Activated naive CD4-positive, alpha-beta T cell treated with anti-CD3 and anti-CD28 coated beads for 36 hours (primary cell): Measurements from ENCODE around the gene CD6. TPM values are rescaled to one million over a fixed set of nuclear protein-coding genes. Genes with fewer than 3 reads are reported as not detected.

Experiments
- CTCF ChIA-PET: fragments of 350-600 bp; sonication (Branson Sonifier 250); formaldehyde crosslinking; loops from one replicate; lab custom pipeline; 2021; ENCODE audit warnings: antibody characterized with exemption; lab: Charles Lee
- DNase-seq: peaks from one replicate; pipeline ENCODE4 v3.0.0-alpha.2; 2020
- H3K27ac Mint-ChIP-seq: one replicate; pipeline ENCODE4 v1.8.0; 2021; ENCODE audit warnings: mild to moderate bottlenecking, mixed read lengths
- H3K27me3 Mint-ChIP-seq: one replicate; pipeline ENCODE4 v1.8.0; 2021; ENCODE audit warnings: low read depth, mixed read lengths
- H3K36me3 Mint-ChIP-seq: one replicate; pipeline ENCODE4 v1.8.0; 2021; ENCODE audit warnings: low read depth, mixed read lengths
- H3K4me1 Mint-ChIP-seq: one replicate; pipeline ENCODE4 v1.8.0; 2021; ENCODE audit warnings: low read depth, mixed read lengths
- H3K4me3 Mint-ChIP-seq: one replicate; pipeline ENCODE4 v1.8.0; 2021; ENCODE audit warnings: mild to moderate bottlenecking, moderate library complexity, mixed read lengths
- H3K9me3 Mint-ChIP-seq: one replicate; pipeline ENCODE4 v1.8.0; 2021; ENCODE audit warnings: mixed read lengths
- intact Hi-C: fragments of 100-400 bp; cut with micrococcal nuclease; formaldehyde crosslinking; loops from one replicate; pipeline ENCODE4 v1.15.1; 2023
- total RNA-seq, 2 experiments: library from RNA; stranded (reverse); gene quantifications; one replicate each; pipeline ENCODE4 v1.2.3, GENCODE V29; 2021

The CD6 gene, protein sequence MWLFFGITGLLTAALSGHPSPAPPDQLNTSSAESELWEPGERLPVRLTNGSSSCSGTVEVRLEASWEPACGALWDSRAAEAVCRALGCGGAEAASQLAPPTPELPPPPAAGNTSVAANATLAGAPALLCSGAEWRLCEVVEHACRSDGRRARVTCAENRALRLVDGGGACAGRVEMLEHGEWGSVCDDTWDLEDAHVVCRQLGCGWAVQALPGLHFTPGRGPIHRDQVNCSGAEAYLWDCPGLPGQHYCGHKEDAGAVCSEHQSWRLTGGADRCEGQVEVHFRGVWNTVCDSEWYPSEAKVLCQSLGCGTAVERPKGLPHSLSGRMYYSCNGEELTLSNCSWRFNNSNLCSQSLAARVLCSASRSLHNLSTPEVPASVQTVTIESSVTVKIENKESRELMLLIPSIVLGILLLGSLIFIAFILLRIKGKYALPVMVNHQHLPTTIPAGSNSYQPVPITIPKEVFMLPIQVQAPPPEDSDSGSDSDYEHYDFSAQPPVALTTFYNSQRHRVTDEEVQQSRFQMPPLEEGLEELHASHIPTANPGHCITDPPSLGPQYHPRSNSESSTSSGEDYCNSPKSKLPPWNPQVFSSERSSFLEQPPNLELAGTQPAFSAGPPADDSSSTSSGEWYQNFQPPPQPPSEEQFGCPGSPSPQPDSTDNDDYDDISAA
- total RNA-seq: 100 to 1,000 TPM; 227 to 234 TPM

DNA sequence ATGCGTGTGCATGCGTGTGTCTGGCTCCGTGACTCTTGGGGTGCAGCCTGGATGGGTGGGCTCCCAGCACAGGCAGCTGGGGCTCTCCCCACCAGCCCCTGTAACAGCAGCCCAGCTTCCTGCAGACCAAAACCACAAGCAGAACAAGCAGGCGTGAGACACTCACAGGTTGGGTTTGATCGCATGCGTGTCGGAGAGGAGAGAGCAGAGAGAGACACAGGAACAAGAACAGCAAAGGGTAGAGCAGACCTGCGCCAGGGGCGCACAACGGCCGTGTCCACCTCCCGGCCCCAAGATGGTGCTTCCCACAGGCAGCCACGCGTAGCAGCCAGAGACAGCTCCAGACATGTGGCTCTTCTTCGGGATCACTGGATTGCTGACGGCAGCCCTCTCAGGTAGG, at the start of gene CD6:
Gene CD6, plus strand, starts transcription at position 161 of the 400 bp plus-strand sequence. Its CDS starts 186 bp downstream, at position 347.
- H3K4me3 Mint-ChIP-seq: peak within 1 kb of the TSS; percentile 89
- H3K4me1 Mint-ChIP-seq: peaks cover 20% of the 10 kb centered on the region
- peaks cover 4% of the 10 kb centered on the region for H3K9me3 Mint-ChIP-seq
- H3K36me3 Mint-ChIP-seq: peaks cover 48% of the 10 kb centered on the region
- CTCF ChIA-PET: interaction anchor here (0.5 to 4.3 kb wide), 12 partner anchors 18 to 1156 kb away, joined by 3 to 28 read pairs (median 4); no protein-coding TSS in a partner anchor
- peak; percentile 84 for DNase-seq
- H3K27me3 Mint-ChIP-seq: no peaks in the 10 kb centered on the region
- intact Hi-C loops: loop anchor here (1.0 to 2.0 kb wide), 3 partner anchors 52 to 190 kb away; partner anchors contain the start of gene VPS37C
- H3K27ac Mint-ChIP-seq: peak within 1 kb of the TSS; percentile 97

DNA sequence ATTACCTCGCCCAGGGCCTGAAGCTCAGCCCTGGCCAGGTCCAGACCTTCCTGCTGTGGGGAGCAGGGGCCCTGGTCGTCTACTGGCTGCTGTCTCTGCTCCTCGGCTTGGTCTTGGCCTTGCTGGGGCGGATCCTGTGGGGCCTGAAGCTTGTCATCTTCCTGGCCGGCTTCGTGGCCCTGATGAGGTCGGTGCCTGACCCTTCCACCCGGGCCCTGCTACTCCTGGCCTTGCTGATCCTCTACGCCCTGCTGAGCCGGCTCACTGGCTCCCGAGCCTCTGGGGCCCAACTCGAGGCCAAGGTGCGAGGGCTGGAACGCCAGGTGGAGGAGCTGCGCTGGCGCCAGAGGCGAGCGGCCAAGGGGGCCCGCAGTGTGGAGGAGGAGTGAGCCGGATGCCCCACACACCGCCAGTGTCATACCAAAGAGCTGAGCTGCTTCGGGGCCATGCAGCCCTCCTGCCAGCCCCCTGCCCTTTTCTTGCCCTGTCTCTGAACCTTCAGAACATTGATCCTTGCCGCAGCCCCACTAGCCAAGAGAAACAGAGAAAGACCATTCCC, 49.6 kb upstream of the CD6 start:
- CTCF ChIA-PET: no interaction called here
- Mint-ChIP-seq H3K27ac (no peak overlapping the region), H3K9me3 (no peaks in the 10 kb centered on the region), H3K27me3 (peaks cover 13% of the 10 kb centered on the region), H3K36me3 (peaks cover 40% of the 10 kb centered on the region), H3K4me3 (no peak overlapping the region), H3K4me1 (peaks cover 40% of the 10 kb centered on the region)
- DNase-seq: no peak
- intact Hi-C loops: no loop called here

DNA sequence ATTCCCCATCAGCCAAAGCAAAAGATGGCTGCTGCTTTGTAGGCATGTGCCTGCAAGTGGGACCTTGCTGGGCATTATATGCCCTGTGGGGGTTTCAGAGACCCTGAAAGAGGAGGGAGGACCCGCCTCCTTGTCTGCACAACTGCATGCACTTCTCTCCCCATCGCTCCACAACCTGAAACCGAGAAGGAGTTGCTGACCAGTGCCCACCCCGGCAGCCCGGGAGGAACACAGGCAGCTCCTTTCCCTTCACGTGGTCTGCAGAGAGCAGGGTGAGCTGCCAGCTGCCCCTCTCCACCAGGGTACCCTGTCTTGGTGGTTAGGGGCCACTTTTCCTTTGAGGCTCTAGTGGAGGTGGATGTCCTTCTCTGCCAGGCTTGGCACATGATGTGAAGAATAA, 48.6 kb upstream of the CD6 start:
- CTCF ChIA-PET: no interaction called here
- Mint-ChIP-seq H3K27me3 (peaks cover 13% of the 10 kb centered on the region), H3K36me3 (peaks cover 35% of the 10 kb centered on the region), H3K9me3 (no peaks in the 10 kb centered on the region), H3K4me3 (no peak overlapping the region), H3K4me1 (peaks cover 35% of the 10 kb centered on the region), H3K27ac (no peak overlapping the region)
- intact Hi-C loops: no loop called here
- no peak for DNase-seq

DNA sequence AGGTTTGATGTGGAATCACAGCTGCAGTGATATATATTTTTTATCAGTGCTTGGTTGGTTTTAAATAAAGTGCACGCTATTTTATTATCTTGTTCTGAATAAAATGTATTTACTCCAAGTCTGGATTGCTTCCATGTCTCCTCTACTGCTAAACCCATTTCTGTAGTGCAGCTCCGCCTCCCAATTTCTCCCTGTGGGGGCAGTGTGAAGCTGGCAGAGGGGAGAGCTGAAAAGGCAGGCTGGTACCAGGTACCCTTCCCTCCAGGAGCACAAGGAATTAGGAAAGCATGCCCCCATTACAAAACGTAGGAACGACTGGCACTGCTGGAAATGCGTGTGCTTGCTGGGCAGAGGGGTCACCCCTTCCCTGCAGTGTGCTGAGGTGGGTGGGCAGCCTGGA, 48.2 kb upstream of the CD6 start:
- Mint-ChIP-seq H3K4me3 (no peak overlapping the region), H3K27ac (no peak overlapping the region), H3K27me3 (peaks cover 13% of the 10 kb centered on the region), H3K36me3 (peaks cover 35% of the 10 kb centered on the region), H3K4me1 (peaks cover 32% of the 10 kb centered on the region), H3K9me3 (no peaks in the 10 kb centered on the region)
- intact Hi-C loops: no loop called here
- CTCF ChIA-PET: interaction anchor here (0.9 to 1.1 kb wide), 4 partner anchors 8 to 92 kb away, joined by 3 to 4 read pairs (median 4); partner anchors contain the start of gene TMEM109
- no peak for DNase-seq

DNA sequence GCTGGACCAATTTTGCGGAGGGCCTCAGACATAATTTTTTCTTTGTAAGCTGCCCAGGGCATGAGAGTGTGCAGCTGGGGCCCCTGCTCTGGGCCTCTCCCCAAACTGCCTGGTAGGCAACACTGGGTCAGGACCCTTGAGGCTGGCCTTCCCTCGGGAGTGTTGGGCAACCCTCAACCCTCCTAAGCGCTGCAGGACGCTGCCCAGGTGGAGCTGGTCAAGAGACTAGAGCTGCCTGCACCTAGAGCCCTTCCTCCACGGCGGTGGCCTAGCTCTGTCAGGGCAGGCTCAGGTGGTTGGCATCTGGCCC, 47.7 kb upstream of the CD6 start:
- intact Hi-C loops: no loop called here
- peaks cover 27% of the 10 kb centered on the region for H3K4me1 Mint-ChIP-seq
- H3K27ac Mint-ChIP-seq: no peak overlapping the region
- H3K36me3 Mint-ChIP-seq: peaks cover 35% of the 10 kb centered on the region
- H3K9me3 Mint-ChIP-seq: no peaks in the 10 kb centered on the region
- H3K27me3 Mint-ChIP-seq: peaks cover 13% of the 10 kb centered on the region
- no peak for DNase-seq
- peak overlapping the region; percentile 42 for H3K4me3 Mint-ChIP-seq
- CTCF ChIA-PET: interaction anchor here (0.9 to 1.1 kb wide), 4 partner anchors 8 to 92 kb away, joined by 3 to 4 read pairs (median 4); partner anchors contain the start of gene TMEM109

DNA sequence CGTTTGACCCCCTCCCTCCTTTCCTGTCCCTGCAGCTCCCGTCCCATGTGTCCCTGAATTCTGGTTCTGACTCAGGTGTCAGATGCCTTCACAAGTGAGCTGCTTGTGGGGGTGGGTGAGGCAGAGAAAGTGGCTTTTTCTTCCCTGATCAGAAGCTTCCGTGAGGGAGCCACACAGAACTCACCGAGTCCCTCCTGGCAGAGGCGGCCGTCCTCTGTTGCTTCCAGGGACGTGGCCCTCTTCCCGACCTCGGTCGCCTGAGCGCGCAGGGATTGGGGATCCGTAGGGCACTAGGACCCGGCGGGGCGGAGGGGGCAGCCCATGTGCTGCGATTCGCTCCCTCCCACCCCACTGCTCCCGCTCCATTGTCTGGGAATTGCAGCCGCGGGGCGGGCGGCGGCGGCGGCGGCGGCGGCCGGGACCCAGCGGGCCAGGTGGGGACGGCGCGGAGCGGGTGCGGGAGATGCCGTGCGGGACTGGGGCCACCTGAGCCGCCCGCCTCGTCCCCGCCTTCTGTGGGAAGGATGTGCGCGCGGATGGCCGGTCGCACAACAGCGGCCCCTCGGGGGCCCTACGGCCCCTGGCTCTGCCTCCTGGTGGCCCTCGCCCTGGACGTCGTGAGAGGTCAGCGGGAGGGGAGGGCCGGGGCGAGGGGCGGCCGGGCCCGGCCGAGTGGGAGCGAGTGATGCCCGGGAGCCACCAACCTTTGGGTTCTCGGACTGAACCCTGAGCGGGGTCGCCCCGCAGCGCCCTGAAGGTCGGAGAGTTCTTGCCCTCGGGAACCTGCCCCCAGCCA, 47.2 kb upstream of the CD6 start, which contains the start of gene TMEM132A:
Gene TMEM132A, plus strand, starts transcription at position 351 of the 796 bp plus-strand sequence. Its CDS starts 174 bp downstream, at position 525.
- Mint-ChIP-seq H3K9me3 (no peaks in the 10 kb centered on the region), H3K4me1 (peaks cover 22% of the 10 kb centered on the region), H3K27ac (no peak within 1 kb of the TSS), H3K27me3 (peaks cover 13% of the 10 kb centered on the region), H3K36me3 (peaks cover 34% of the 10 kb centered on the region), H3K4me3 (peak within 1 kb of the TSS; percentile 42)
- DNase-seq: peak; percentile 38
- CTCF ChIA-PET: interaction anchor here (0.9 to 1.1 kb wide), 4 partner anchors 9 to 93 kb away, joined by 3 to 4 read pairs (median 4); partner anchors contain the start of gene TMEM109
- intact Hi-C loops: no loop called here

DNA sequence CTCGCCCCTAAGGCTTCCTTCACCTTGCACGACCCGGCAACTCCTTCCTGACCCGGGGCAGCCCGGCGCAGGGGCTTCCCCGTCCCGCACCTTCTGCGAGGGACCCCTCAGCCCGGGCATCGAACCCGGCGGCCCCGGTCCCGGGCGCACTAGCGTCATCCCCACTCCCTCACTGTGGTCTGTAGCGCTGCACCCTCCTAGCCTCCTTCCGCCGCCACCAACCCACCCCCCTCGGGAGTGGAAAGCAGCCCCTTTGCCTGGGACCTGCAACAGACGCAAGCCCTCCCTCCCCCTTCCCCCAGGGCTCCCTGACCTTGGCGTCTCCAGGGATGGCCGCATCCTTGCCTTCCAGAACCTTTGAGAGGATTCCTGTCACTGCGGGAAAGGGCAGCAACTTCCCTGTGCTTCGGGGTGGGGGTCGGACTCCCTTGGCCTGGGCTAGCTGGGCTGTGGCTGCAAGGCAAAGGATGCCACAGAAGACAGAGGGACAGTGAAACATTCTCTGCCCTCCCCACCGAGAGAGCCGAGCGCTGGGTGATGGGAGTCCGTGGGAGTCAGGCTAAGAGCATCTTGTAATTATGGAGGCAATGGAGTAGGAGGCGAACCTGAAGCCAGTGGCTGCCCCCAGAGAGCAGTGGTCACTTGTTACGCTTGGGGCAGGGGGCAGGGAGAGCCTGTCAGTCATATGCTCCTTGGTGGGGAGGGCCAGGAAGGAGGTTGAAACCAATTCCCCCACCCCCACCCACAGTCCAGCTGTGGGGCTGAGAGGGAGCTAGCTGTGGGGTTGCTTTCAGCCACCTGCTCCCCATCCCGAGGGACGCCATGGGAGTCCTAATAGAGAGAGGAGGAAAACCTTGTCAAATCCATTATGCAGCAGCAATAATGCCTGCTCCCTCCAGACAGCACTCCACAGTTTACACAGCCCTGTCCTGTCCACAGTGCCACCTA, 46.3 kb upstream of the CD6 start:
- Mint-ChIP-seq H3K27me3 (peaks cover 13% of the 10 kb centered on the region), H3K4me1 (peaks cover 15% of the 10 kb centered on the region), H3K36me3 (peaks cover 26% of the 10 kb centered on the region), H3K4me3 (peak overlapping the region; percentile 30), H3K9me3 (no peaks in the 10 kb centered on the region), H3K27ac (no peak overlapping the region)
- DNase-seq: peak; percentile 18
- intact Hi-C loops: no loop called here
- CTCF ChIA-PET: no interaction called here

DNA sequence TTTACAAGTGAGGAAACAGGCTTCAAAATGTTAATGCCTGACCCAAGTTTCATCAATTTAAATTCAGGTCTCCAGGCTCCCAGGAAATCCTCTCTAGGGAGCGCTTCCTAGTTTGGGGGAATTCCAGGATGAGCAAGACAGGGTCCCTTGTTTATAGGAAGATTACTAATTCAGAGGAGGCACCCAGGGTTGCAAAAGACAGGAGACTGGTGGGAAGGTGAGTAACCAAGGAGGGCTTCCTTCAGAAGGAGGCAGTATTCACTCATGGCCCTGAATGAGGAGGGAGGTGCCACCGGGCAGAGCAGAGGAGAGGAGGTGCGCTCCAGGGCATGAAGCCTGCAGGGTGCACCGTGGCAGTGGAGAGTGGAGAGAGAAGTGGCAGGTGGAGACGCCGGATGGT, 45.6 kb upstream of the CD6 start:
- intact Hi-C loops: no loop called here
- Mint-ChIP-seq H3K9me3 (no peaks in the 10 kb centered on the region), H3K36me3 (peaks cover 20% of the 10 kb centered on the region), H3K4me1 (peaks cover 15% of the 10 kb centered on the region), H3K4me3 (no peak overlapping the region), H3K27me3 (peaks cover 13% of the 10 kb centered on the region), H3K27ac (no peak overlapping the region)
- DNase-seq: no peak
- CTCF ChIA-PET: no interaction called here

DNA sequence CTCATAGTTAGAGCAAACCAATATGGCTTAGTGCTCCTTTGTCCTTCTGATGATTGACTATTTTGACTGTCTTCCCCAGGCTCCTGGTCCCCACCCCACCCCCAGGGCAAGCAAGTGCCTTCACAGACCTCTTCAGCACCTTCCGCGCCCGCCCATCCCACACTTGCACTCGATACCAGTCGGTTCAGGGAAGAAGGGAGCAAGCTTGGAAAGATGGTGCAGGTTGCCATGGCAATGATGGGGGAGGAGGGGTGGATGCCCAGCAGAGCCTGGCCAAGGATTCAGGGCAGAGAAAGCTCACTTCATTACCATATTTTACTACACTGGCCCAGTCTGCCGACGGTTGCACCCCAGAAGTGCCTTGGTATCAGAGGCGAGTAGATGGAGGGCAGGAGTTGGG, 45.0 kb upstream of the CD6 start:
- H3K4me3 Mint-ChIP-seq: no peak overlapping the region
- CTCF ChIA-PET: no interaction called here
- H3K27ac Mint-ChIP-seq: no peak overlapping the region
- DNase-seq: no peak
- no peaks in the 10 kb centered on the region for H3K9me3 Mint-ChIP-seq
- H3K4me1 Mint-ChIP-seq: peaks cover 15% of the 10 kb centered on the region
- H3K36me3 Mint-ChIP-seq: peaks cover 16% of the 10 kb centered on the region
- intact Hi-C loops: no loop called here
- H3K27me3 Mint-ChIP-seq: peaks cover 13% of the 10 kb centered on the region

DNA sequence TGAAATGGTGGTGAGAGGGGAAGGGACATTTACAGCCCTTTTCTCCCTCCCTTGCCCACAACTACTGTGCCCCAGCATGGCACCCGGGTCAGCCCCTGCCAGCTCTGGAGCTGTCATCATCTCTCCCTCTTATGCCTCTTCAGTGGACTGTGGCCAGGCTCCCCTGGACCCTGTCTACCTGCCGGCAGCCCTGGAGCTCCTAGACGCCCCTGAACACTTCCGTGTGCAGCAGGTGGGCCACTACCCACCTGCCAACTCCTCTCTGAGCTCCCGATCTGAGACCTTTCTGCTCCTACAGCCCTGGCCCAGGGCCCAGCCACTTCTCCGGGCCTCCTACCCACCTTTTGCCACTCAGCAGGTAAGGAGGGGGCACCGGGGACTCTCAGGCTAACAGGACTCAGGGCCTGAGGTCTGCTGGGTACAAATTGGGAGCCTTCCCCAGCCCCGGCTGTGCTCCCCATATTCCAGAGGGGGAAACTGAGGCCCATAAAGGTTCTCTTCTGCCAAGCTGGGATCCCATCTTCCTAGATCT, 44.4 kb upstream of the CD6 start:
- Mint-ChIP-seq H3K9me3 (no peaks in the 10 kb centered on the region), H3K4me3 (no peak overlapping the region), H3K36me3 (peaks cover 12% of the 10 kb centered on the region), H3K27ac (no peak overlapping the region), H3K27me3 (peaks cover 13% of the 10 kb centered on the region), H3K4me1 (peaks cover 15% of the 10 kb centered on the region)
- DNase-seq: no peak
- intact Hi-C loops: no loop called here
- CTCF ChIA-PET: no interaction called here

DNA sequence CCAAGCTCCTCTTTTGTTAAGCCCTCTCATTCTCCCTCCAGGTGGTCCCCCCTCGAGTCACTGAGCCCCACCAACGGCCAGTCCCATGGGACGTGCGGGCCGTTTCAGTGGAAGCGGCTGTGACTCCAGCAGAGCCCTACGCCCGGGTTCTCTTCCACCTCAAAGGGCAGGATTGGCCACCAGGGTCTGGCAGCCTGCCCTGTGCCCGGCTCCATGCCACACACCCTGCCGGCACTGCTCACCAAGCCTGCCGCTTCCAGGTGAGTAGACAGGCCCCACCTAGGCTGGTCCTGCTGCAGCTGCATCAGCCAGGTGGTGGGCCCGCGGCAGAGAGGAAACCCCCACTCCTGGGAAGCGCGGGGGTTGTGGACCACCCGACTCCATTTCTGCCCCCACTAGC, 43.9 kb upstream of the CD6 start:
- Mint-ChIP-seq H3K36me3 (peaks cover 7% of the 10 kb centered on the region), H3K27me3 (peaks cover 13% of the 10 kb centered on the region), H3K4me3 (no peak overlapping the region), H3K4me1 (peaks cover 15% of the 10 kb centered on the region), H3K27ac (no peak overlapping the region), H3K9me3 (no peaks in the 10 kb centered on the region)
- intact Hi-C loops: no loop called here
- DNase-seq: no peak
- CTCF ChIA-PET: no interaction called here
